Spleen (tissue), 11 donors: ENCODE results near the gene OR52E2. TPM values are rescaled to one million over a fixed set of nuclear protein-coding genes. Genes with fewer than 3 reads are reported as not detected.

Experiments used
- DNase-seq: peaks from one replicate; pipeline ENCODE4 v3.0.0-alpha.2; 2020
- H3K27ac ChIP-seq, 8 donors: fragments of 200-600 bp; sonication (generic) in 7 of 8; 1 replicate in 4 of 8; 2 replicates in 4 of 8; pipeline versions ENCODE4 v1.5.0 to v1.8.0; 2016 to 2021; ENCODE audit warnings: inconsistent platforms in 4 of 8, mild to moderate bottlenecking in 4 of 8, moderate library complexity in 1 of 8
- H3K27me3 ChIP-seq, 7 donors: fragments of 200-600 bp; sonication (generic) in 6 of 7; replicated peaks in 1 of 7; 1 replicate in 4 of 7; 2 replicates in 3 of 7; pipeline versions ENCODE4 v1.5.0 to v1.8.0; 2016 to 2021; ENCODE audit warnings: inconsistent platforms in 3 of 7, mild to moderate bottlenecking in 1 of 7
- H3K36me3 ChIP-seq, 6 donors: fragments of 200-600 bp; sonication (generic) in 5 of 6; 1 replicate in 4 of 6; 2 replicates in 2 of 6; pipeline versions ENCODE4 v1.5.0 to v1.8.0; 2016 to 2021; ENCODE audit warnings: inconsistent platforms in 2 of 6
- H3K4me1 ChIP-seq, 6 donors: fragments of 200-600 bp; sonication (generic) in 5 of 6; 1 replicate in 3 of 6; 2 replicates in 3 of 6; pipeline versions ENCODE4 v1.5.0 to v1.8.0; 2016 to 2021; ENCODE audit warnings: inconsistent platforms in 3 of 6
- H3K4me3 ChIP-seq, 8 donors: fragments of 200-600 bp; sonication (generic) in 7 of 8; 1 replicate in 4 of 8; 2 replicates in 4 of 8; pipeline versions ENCODE4 v1.5.0 to v1.8.0; 2016 to 2021; ENCODE audit warnings: inconsistent platforms in 4 of 8, mild to moderate bottlenecking in 4 of 8, moderate library complexity in 2 of 8
- H3K9me3 ChIP-seq, 8 donors: fragments of 200-600 bp; sonication (generic) in 7 of 8; 1 replicate in 4 of 8; 2 replicates in 4 of 8; pipeline versions ENCODE4 v1.5.0 to v1.8.0; 2016 to 2021; ENCODE audit warnings: inconsistent platforms in 4 of 8
- CTCF ChIP-seq, 11 experiments: fragments of 200-600 bp in 7 of 11; fragments of 450-650 bp in 4 of 11; sonication (generic) in 4 of 11; IDR thresholded peaks in 8 of 11; conservative IDR thresholded peaks in 3 of 11; 1 replicate in 7 of 11; 2 replicates in 4 of 11; pipeline versions ENCODE4 v1.4.0 to v1.8.0; 2016 to 2021; ENCODE audit warnings: antibody characterized with exemption in 11 of 11, inconsistent platforms in 4 of 11, mild to moderate bottlenecking in 1 of 11
- POLR2A ChIP-seq, 3 donors: fragments of 450-650 bp; IDR thresholded peaks; one replicate each; pipeline ENCODE4 v1.5.1; 2017; ENCODE audit warnings: antibody characterized with exemption in 3 of 3, mild to moderate bottlenecking in 1 of 3
- POLR2AphosphoS5 ChIP-seq, 3 donors: sonication (generic); formaldehyde crosslinking; IDR thresholded peaks; one replicate each; pipeline ENCODE4 v1.5.1; 2017; ENCODE audit warnings: antibody characterized with exemption in 3 of 3
- WGBS, 5 donors: extraction: QIAGEN DNeasy Blood & Tissue Kit in 3 of 5; methylation state at CpG; one replicate each; pipeline versions ENCODE4 v1.1.5 to v1.1.7; 2013 to 2018; 5-methylcytosine and 5-hydroxymethylcytosine counted together
- intact Hi-C: fragments of 100-400 bp; cut with DNase I; formaldehyde crosslinking; loops from one replicate; pipeline ENCODE4 v1.15.0; 2023; ENCODE audit warnings: low total_unique reads
- polyA plus RNA-seq, 3 donors: library from polyadenylated mRNA; stranded (reverse); fragments of 200-250 nt; gene quantifications; one replicate each; pipeline ENCODE4 v1.2.1, GENCODE V29; 2013
- total RNA-seq, 7 donors: library from RNA; depleted of rRNA in 3 of 7; stranded (reverse); fragments of >200 nt in 3 of 7; fragmentation: NEBNext Ultra II Directional in 4 of 7; extraction: Animal tissue kit (Norgen Biotek cat#: 25700) in 4 of 7; gene quantifications; one replicate each; pipeline versions ENCODE4 v1.1.0 to v1.2.1, GENCODE V29; 2016 to 2021
- donor health status: healthy with polysubstance abuse.
- donor health status: DM: no; HTN: no; CAD: no; lungs with moderate emphysema.
- donor health status: DM: no; HTN: no; CAD: no.
- donor health status: Bipolar disorder and iron deficiency.
- donor health status: healthy.
- donor health status: DM: no; HTN: no; CAD: no.
- donor health status: DM: yes; HTN: yes; CAD: no.

The OR52E2 gene
- total and polyA plus RNA-seq, 10 donors = not detected

GRCh38 chr11:5096011-5096410 lies 36.6 kb upstream of the OR52E2 start:
- WGBS, 5 donors = 68 to 87% (median 85%) methylated on average over 2 of the region's 2 CpGs

GRCh38 chr11:5092821-5093585 lies 33.6 kb upstream of the OR52E2 start:
- intact Hi-C loops = no loop called here
- no peaks in the 10 kb centered on the region for H3K27me3 ChIP-seq
- H3K9me3 ChIP-seq = no peaks in the 10 kb centered on the region
- no peak overlapping the region for H3K27ac ChIP-seq
- 79 to 88% (median 84%) methylated on average over 8 of the region's 8 CpGs for WGBS, 5 donors
- DNase-seq = no peak
- H3K36me3 ChIP-seq = no peaks in the 10 kb centered on the region
- TF ChIP-seq CTCF (IDR thresholded peaks at IDR 0.05 in 8 of 11, conservative IDR thresholded peaks at IDR 0.05 in 3 of 11) (no peak), POLR2AphosphoS5 (IDR thresholded peaks at IDR 0.05) (no peak), POLR2A (IDR thresholded peaks at IDR 0.05) (no peak)
- no peaks in the 10 kb centered on the region for H3K4me1 ChIP-seq
- no peak overlapping the region for H3K4me3 ChIP-seq

More at GRCh38 chr11:5096011-5096410, 36.6 kb upstream of the OR52E2 start:
- H3K36me3 ChIP-seq = no peaks in the 10 kb centered on the region
- H3K4me1 ChIP-seq = no peaks in the 10 kb centered on the region
- no peaks in the 10 kb centered on the region for H3K27me3 ChIP-seq
- no peak overlapping the region for H3K27ac ChIP-seq
- no peak for TF ChIP-seq CTCF (IDR thresholded peaks at IDR 0.05 in 8 of 11, conservative IDR thresholded peaks at IDR 0.05 in 3 of 11)
- no peak for TF ChIP-seq POLR2A (IDR thresholded peaks at IDR 0.05)
- no peak for TF ChIP-seq POLR2AphosphoS5 (IDR thresholded peaks at IDR 0.05)
- no peak overlapping the region for H3K4me3 ChIP-seq
- H3K9me3 ChIP-seq = no peaks in the 10 kb centered on the region
- intact Hi-C loops = no loop called here
- DNase-seq = no peak

GRCh38 chr11:5090668-5091067 lies 31.2 kb upstream of the OR52E2 start:
- H3K9me3 ChIP-seq = no peaks in the 10 kb centered on the region
- no peaks in the 10 kb centered on the region for H3K27me3 ChIP-seq
- no peak overlapping the region for H3K4me3 ChIP-seq
- WGBS, 5 donors = 88 to 91% (median 89%) methylated on average over 1 of the region's 1 CpG
- no peak overlapping the region for H3K27ac ChIP-seq
- TF ChIP-seq POLR2AphosphoS5 (IDR thresholded peaks at IDR 0.05) (no peak), CTCF (IDR thresholded peaks at IDR 0.05 in 8 of 11, conservative IDR thresholded peaks at IDR 0.05 in 3 of 11) (no peak), POLR2A (IDR thresholded peaks at IDR 0.05) (no peak)
- H3K4me1 ChIP-seq = no peaks in the 10 kb centered on the region
- no peaks in the 10 kb centered on the region for H3K36me3 ChIP-seq
- intact Hi-C loops = no loop called here
- no peak for DNase-seq

GRCh38 chr11:5088556-5088955 lies 29.1 kb upstream of the OR52E2 start:
- Histone ChIP-seq H3K27ac (no peak overlapping the region), H3K4me1 (no peaks in the 10 kb centered on the region), H3K9me3 (no peaks in the 10 kb centered on the region), H3K27me3 (no peaks in the 10 kb centered on the region), H3K36me3 (no peaks in the 10 kb centered on the region), H3K4me3 (no peak overlapping the region)
- no peak for DNase-seq
- intact Hi-C loops = no loop called here
- TF ChIP-seq POLR2A (IDR thresholded peaks at IDR 0.05) = no peak
- TF ChIP-seq POLR2AphosphoS5 (IDR thresholded peaks at IDR 0.05) = no peak
- no peak for TF ChIP-seq CTCF (IDR thresholded peaks at IDR 0.05 in 8 of 11, conservative IDR thresholded peaks at IDR 0.05 in 3 of 11)
